Gastroesophageal sphincter (tissue), 4 donors: ENCODE results near the gene RHOA. TPM values are rescaled to one million over a fixed set of nuclear protein-coding genes. Genes with fewer than 3 reads are reported as not detected.

ENCODE experiments used
- ATAC-seq: fragments of 150-250 bp; one replicate; pipeline ENCODE4 v1.9.1; 2016; ENCODE audit warnings: mild to moderate bottlenecking, moderate library complexity
- H3K27ac ChIP-seq, 4 donors: fragments of 200-600 bp; sonication (generic) in 3 of 4; 1 replicate in 3 of 4; 2 replicates in 1 of 4; pipeline ENCODE4 v1.5.1; 2016 to 2019
- H3K27me3 ChIP-seq: fragments of 200-600 bp; sonication (generic); one replicate; pipeline ENCODE4 v1.5.1; 2019
- H3K36me3 ChIP-seq, 2 donors: fragments of 200-600 bp; sonication (generic); one replicate each; pipeline ENCODE4 v1.5.1; 2019; ENCODE audit warnings: control low read depth in 1 of 2
- H3K4me1 ChIP-seq, 3 donors: fragments of 200-600 bp; sonication (generic); 1 replicate in 2 of 3; 2 replicates in 1 of 3; pipeline ENCODE4 v1.5.1; 2016 to 2019; ENCODE audit warnings: control low read depth in 2 of 3
- H3K4me3 ChIP-seq, 2 donors: fragments of 200-600 bp; sonication (generic); one replicate each; pipeline ENCODE4 v1.5.1; 2019; ENCODE audit warnings: mild to moderate bottlenecking in 1 of 2, moderate library complexity in 1 of 2
- H3K9me3 ChIP-seq, 3 donors: fragments of 200-600 bp; sonication (generic); one replicate each; pipeline ENCODE4 v1.5.1; 2017 to 2019; ENCODE audit warnings: control low read depth in 2 of 3
- EP300 ChIP-seq: sonication (generic); formaldehyde crosslinking; IDR thresholded peaks from one replicate; pipeline ENCODE4 v1.6.1; 2017; ENCODE audit warnings: antibody characterized with exemption, mild to moderate bottlenecking
- POLR2A ChIP-seq, 2 donors: fragments of 450-650 bp; IDR thresholded peaks; one replicate each; pipeline ENCODE4 v1.6.1; 2017; ENCODE audit warnings: antibody characterized with exemption in 2 of 2, mild to moderate bottlenecking in 2 of 2, moderate library complexity in 1 of 2
- POLR2AphosphoS5 ChIP-seq: sonication (generic); formaldehyde crosslinking; IDR thresholded peaks from one replicate; pipeline ENCODE4 v1.6.1; 2017; ENCODE audit warnings: antibody characterized with exemption
- WGBS, 2 donors: methylation state at CpG; one replicate each; pipeline ENCODE4 v1.1.5; 2018; ENCODE audit warnings: low coverage in 1 of 2; 5-methylcytosine and 5-hydroxymethylcytosine counted together
- total RNA-seq, 4 donors: library from RNA; depleted of rRNA; stranded (reverse); fragments of >200 nt; gene quantifications; one replicate each; pipeline ENCODE4 v1.1.0, GENCODE V29; 2016
- TF ChIP-seq, protein P1 (sequence below), 4 experiments: fragments of 200-600 bp in 2 of 4; fragments of 450-650 bp in 2 of 4; sonication (generic) in 1 of 4; IDR thresholded peaks; one replicate each; pipeline ENCODE4 v1.5.1; 2017 to 2019; ENCODE audit warnings: antibody characterized with exemption in 4 of 4, mild to moderate bottlenecking in 2 of 4, moderate library complexity in 2 of 4

Gene RHOA
- total RNA-seq, 4 donors from 2014 or later, result 401 to 524 (median 476) TPM

DNA sequence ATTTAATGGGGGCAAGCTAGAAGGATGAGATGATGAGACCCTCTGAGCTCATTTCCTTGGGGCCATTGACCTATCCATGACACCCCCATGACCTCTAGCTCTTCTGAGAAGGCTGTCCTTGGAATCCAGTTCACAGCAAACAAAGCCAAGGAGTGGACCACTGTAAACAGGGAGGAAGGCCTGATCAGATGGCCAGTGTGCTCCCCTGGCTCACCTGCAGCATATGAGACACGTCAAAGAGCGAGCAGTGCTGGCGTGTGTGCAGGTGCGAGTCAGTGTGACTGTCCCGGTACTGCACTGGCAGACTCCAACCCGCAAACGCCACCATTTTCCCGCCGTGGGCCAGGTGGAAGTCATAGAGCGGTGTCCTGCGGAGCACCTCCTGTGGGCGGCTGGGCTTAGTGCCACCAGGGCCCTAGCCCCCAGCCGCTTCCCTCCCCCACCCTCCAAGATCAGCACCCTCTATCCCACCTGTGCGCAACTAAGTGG, 10.2 kb upstream of the RHOA start:
- no CpG with 5 or more reads among the region's 14 CpGs for WGBS, 2 donors
- Histone ChIP-seq H3K27ac (peak overlapping the region in 3 of 4 donors; percentile 12 to 58 (median 49)), H3K36me3 (peaks cover 0 to 68% of the 10 kb centered on the region in 2 donors), H3K4me1 (peaks cover 0 to 28% (median 7%) of the 10 kb centered on the region in 3 donors), H3K27me3 (no peaks in the 10 kb centered on the region), H3K4me3 (peak overlapping the region in 1 of 2 donors; percentile 42), H3K9me3 (no peaks in the 10 kb centered on the region)
- TF ChIP-seq POLR2AphosphoS5 (no peak), EP300 (no peak), POLR2A (IDR thresholded peaks at IDR 0.05) (no peak)
- TF ChIP-seq, protein P1, sequence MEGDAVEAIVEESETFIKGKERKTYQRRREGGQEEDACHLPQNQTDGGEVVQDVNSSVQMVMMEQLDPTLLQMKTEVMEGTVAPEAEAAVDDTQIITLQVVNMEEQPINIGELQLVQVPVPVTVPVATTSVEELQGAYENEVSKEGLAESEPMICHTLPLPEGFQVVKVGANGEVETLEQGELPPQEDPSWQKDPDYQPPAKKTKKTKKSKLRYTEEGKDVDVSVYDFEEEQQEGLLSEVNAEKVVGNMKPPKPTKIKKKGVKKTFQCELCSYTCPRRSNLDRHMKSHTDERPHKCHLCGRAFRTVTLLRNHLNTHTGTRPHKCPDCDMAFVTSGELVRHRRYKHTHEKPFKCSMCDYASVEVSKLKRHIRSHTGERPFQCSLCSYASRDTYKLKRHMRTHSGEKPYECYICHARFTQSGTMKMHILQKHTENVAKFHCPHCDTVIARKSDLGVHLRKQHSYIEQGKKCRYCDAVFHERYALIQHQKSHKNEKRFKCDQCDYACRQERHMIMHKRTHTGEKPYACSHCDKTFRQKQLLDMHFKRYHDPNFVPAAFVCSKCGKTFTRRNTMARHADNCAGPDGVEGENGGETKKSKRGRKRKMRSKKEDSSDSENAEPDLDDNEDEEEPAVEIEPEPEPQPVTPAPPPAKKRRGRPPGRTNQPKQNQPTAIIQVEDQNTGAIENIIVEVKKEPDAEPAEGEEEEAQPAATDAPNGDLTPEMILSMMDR (IDR thresholded peaks at IDR 0.05), result no peak
- ATAC-seq, result no peak

DNA sequence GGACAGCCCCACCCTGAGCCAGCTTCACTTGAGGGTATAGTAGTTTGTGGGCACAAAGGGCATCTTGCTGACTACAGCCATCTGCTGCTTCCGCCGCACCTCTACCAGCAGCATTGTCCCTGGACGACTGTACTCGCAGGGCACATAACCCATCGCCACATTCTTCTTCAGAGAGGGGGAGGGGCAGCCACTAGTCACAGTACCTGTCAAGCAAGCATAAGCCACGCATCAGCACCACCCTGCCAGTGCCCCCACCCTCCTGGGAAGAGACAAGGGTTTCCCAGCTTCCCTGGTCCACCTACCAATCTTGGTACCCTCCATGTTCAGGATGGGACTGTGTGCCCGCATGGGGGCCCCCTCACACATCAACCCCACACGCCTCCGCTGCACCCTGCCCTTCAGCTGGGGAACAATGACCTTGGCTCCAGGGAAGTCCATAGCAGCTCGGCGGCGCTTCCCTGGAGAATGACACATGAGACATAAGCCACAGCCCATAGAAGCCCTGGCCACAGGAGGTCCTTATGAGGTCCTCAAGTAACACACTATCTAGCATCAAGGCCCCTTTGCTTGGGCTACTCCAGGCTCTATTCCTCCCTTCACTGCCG, 5.8 kb upstream of the RHOA start:
- Histone ChIP-seq H3K27ac (peak overlapping the region in 2 of 4 donors; percentile 23 to 51), H3K4me1 (peaks cover 0 to 59% (median 21%) of the 10 kb centered on the region in 3 donors), H3K27me3 (no peaks in the 10 kb centered on the region), H3K36me3 (peaks cover 0 to 64% of the 10 kb centered on the region in 2 donors), H3K9me3 (no peaks in the 10 kb centered on the region), H3K4me3 (no peak overlapping the region)
- no peak for ATAC-seq
- WGBS, 2 donors, result 88% methylated on average over 1 of the region's 13 CpGs; no CpG with 5 or more reads in 1 of the 2 donors
- TF ChIP-seq POLR2AphosphoS5 (no peak), EP300 (no peak), POLR2A (IDR thresholded peaks at IDR 0.05) (no peak)
- TF ChIP-seq, protein P1 (IDR thresholded peaks at IDR 0.05), result no peak

DNA sequence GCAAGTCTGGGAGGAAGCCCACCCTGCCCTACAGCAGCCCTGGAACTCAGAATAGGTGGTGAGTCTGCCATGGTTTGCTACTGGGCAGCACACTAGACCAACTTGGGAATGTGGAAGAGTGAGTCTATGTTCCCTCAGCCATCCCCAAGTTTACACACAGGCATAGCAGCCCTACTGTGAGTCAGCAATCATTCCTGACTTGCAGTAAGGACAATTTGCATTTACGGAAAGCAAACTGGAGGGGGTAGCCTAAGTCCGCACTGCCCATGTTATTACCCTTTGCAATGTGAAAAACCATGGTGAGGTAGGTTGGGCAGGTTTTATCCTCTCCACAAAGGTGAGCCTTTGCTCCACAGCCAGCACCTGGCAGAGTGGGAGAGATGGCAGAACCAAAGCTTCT, 5.1 kb upstream of the RHOA start:
- TF ChIP-seq POLR2A (IDR thresholded peaks at IDR 0.05) (no peak), POLR2AphosphoS5 (no peak), EP300 (no peak)
- TF ChIP-seq, protein P1 (IDR thresholded peaks at IDR 0.05), result no peak
- Histone ChIP-seq H3K4me1 (peaks cover 0 to 53% (median 14%) of the 10 kb centered on the region in 3 donors), H3K9me3 (no peaks in the 10 kb centered on the region), H3K36me3 (peaks cover 0 to 64% of the 10 kb centered on the region in 2 donors), H3K4me3 (no peak overlapping the region), H3K27me3 (no peaks in the 10 kb centered on the region), H3K27ac (peak overlapping the region in 3 of 4 donors; percentile 51 to 98 (median 60))
- WGBS, 2 donors, result 86 to 92% methylated on average over 2 of the region's 2 CpGs
- ATAC-seq, result no peak

DNA sequence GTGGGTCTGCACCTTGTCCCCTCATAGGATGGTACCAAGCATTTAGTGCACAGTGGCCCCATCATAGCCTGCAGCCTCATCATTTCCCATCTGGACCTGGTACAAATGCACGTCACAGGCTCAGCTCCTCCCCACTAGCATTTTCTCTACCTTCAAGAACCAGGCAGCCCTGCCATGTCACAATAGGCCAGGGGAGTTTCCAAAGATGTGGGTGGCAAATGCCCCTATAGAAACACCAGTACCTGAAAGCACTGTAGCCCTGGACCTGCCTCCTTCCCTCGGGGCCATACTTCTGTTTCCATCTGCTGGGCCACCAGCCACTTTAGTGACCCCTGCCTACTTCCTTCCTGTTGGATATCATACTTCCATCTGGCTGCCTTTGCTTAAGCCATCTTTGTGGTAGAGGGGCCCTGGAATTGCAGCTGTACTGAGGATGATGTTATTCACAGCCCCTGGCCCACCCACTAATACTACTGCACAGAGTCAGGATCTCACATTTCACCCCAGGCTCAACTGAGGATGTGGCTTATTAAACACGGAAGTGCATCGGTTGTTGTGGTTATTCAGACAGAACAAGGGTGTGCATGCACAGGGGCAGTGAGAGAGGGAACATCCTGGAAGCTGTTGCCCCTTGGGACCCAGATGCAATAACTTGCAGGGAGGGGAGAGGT, 4.3 kb upstream of the RHOA start:
- no peak for ATAC-seq
- Histone ChIP-seq H3K27me3 (no peaks in the 10 kb centered on the region), H3K4me3 (no peak overlapping the region), H3K9me3 (no peaks in the 10 kb centered on the region), H3K27ac (peak overlapping the region in 3 of 4 donors; percentile 51 to 98 (median 60)), H3K4me1 (peaks cover 0 to 45% (median 14%) of the 10 kb centered on the region in 3 donors), H3K36me3 (peaks cover 0 to 64% of the 10 kb centered on the region in 2 donors)
- WGBS, 2 donors, result 40% methylated on average over 2 of the region's 4 CpGs
- no peak for TF ChIP-seq POLR2AphosphoS5
- TF ChIP-seq, protein P1 (IDR thresholded peaks at IDR 0.05), result no peak
- no peak for TF ChIP-seq POLR2A (IDR thresholded peaks at IDR 0.05)
- TF ChIP-seq EP300, result no peak
